Measurements from ENCODE around the gene SRPX. TPM values are rescaled to one million over a fixed set of nuclear protein-coding genes. Genes with fewer than 3 reads are reported as not detected.

SRPX gene
- total and polyA plus RNA-seq, 2 donors from 2014 or later: 6.1 to 39.2 TPM

DNA sequence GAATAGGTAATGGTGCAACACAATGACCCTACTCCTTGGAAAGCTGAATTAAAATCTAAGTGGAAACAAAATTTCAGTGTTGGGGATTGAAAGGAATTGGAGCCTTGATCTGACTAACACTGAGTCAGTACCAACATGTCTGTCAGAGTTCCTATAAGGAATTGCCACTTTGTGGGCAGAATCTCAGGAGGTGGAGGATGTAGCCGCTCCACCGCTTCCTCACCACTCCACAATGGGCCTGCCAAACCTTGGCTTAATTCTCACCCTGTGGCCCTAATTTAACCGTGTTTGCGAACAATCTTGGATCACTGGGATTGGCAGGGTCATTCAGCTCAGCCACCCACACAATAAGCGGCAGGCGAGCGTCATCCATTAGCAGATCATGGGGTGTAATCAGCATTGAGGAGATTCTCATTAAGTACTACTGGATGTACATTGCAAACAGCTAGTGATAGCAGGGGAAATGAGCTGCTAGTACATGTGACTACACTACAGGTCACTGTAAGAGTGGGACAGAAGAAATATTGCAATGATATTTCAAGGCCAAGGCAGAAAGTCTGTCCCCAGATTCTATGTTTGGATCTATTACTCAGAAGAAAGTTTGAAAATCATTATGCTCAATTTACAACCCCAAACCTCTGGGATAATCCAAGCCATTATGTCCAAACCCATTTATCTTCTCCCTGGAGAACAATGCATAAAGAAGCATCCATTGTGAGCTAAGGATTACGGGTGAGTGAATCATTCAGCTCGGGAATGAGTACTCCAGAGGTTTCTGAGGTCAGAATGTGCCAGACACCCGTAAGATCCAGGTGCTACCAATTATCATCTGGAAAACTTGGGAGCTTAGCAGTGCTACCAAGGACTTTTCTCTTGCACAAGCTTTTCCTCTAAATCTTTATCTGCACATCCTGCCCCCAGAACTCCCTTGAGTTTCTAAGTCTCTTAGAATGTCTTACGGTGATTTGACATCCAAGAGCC lies 5.8 kb downstream of the SRPX start:
- FAIRE-seq (no peak), DNase-seq (no peak)
- Histone ChIP-seq H3K27me3 (ENCODE audit: control insufficient read depth, insufficient read depth, low read length) (peaks cover 9% of the 10 kb centered on the region), H3K27ac (ENCODE audit: low read depth in 2 of 2, low read length in 2 of 2) (no peak overlapping the region), H3K36me3 (ENCODE audit: control insufficient read depth in 2 of 3, insufficient read depth in 3 of 3, low read length in 3 of 3) (no peaks in the 10 kb centered on the region), H3K9ac (ENCODE audit: low read length in 3 of 3) (no peak overlapping the region), H3K9me3 (ENCODE audit: control insufficient read depth in 2 of 3, insufficient read depth in 1 of 3, low read length in 3 of 3) (no peaks in the 10 kb centered on the region), H3K4me3 (ENCODE audit: low read length in 3 of 3) (no peak overlapping the region), H3K4me1 (ENCODE audit: control insufficient read depth in 2 of 3, insufficient read depth in 2 of 3, low read depth in 1 of 3, low read length in 3 of 3) (no peaks in the 10 kb centered on the region)
- intact Hi-C loops (cut with DNase I): no loop called here
- TF ChIP-seq, protein P1, sequence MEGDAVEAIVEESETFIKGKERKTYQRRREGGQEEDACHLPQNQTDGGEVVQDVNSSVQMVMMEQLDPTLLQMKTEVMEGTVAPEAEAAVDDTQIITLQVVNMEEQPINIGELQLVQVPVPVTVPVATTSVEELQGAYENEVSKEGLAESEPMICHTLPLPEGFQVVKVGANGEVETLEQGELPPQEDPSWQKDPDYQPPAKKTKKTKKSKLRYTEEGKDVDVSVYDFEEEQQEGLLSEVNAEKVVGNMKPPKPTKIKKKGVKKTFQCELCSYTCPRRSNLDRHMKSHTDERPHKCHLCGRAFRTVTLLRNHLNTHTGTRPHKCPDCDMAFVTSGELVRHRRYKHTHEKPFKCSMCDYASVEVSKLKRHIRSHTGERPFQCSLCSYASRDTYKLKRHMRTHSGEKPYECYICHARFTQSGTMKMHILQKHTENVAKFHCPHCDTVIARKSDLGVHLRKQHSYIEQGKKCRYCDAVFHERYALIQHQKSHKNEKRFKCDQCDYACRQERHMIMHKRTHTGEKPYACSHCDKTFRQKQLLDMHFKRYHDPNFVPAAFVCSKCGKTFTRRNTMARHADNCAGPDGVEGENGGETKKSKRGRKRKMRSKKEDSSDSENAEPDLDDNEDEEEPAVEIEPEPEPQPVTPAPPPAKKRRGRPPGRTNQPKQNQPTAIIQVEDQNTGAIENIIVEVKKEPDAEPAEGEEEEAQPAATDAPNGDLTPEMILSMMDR (IDR thresholded peaks at IDR 0.05; ENCODE audit: borderline replicate concordance, extremely low read depth, insufficient read depth): no peak

DNA sequence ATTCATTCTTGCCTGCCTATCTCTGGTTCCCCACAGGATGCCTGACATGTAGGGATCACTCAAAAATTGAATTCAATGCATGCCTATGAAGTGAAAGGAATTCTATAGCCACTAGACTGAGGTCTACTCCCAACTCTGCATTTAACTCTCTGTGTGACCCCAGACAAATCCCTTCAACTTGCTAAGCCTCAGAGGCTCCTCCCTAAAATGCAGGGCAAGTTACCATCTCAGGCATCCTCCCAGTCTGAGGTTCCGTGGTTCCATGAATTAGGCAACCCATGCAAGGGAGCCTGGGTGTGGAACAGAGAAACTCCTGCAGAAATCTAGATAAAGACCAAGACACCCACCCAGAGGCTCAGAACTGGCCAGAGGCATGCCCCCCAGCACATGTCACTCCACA lies 6.6 kb downstream of the SRPX start:
- intact Hi-C loops (cut with DNase I): no loop called here
- H3K9me3 ChIP-seq (ENCODE audit: control insufficient read depth in 2 of 3, insufficient read depth in 1 of 3, low read length in 3 of 3): no peaks in the 10 kb centered on the region

DNA sequence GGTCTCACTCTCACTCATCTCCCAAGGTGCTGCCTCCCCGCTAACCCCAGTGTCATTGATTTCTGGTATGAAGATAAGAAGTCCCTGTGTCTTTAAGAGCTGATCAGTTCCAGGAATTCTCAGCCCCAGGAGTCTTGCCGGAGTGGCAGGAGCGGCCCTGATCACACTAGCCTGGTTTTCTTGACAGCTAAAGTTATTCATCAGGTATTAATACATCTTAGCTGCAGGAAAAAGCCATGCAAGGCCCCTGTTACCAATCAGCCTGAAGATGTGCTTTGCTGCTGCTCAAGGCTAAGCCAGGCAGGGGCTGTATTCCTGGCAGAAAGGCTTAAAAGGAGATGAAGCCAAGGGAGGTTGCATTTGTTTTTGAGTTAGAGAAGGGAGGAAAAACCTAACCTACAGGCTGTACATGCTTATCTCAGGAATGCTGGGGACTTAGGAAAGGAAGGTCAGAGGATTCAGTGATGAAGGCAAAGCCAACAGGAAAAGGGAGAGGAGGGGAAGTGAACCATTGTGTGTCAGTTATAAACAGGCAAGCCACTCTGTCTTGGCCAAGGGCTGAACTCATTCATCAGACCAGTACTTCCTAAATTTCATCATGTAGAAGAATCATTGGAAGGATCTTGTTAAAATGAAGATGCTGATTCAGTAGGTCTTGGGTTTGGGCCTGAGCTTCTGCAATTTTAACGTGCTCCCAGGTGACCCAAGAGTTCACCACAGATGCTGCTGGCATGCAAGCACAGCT lies 8.6 kb downstream of the SRPX start:
- TF ChIP-seq, protein P1 (IDR thresholded peaks at IDR 0.05; ENCODE audit: borderline replicate concordance, extremely low read depth, insufficient read depth): no peak
- no peak overlapping the region for H3K27ac ChIP-seq (ENCODE audit: low read depth in 2 of 2, low read length in 2 of 2)

More for the DNA sequence above, 6.6 kb downstream of the SRPX start:
- no peak for FAIRE-seq
- H3K27ac ChIP-seq (ENCODE audit: low read depth in 2 of 2, low read length in 2 of 2): no peak overlapping the region
- H3K4me3 ChIP-seq (ENCODE audit: low read length in 3 of 3): no peak overlapping the region
- H3K27me3 ChIP-seq (ENCODE audit: control insufficient read depth, insufficient read depth, low read length): peaks cover 9% of the 10 kb centered on the region
- H3K36me3 ChIP-seq (ENCODE audit: control insufficient read depth in 2 of 3, insufficient read depth in 3 of 3, low read length in 3 of 3): no peaks in the 10 kb centered on the region
- no peak for DNase-seq
- H3K4me1 ChIP-seq (ENCODE audit: control insufficient read depth in 2 of 3, insufficient read depth in 2 of 3, low read depth in 1 of 3, low read length in 3 of 3): no peaks in the 10 kb centered on the region
- TF ChIP-seq, protein P1 (IDR thresholded peaks at IDR 0.05; ENCODE audit: borderline replicate concordance, extremely low read depth, insufficient read depth): no peak
- no peak overlapping the region for H3K9ac ChIP-seq (ENCODE audit: low read length in 3 of 3)

More for the DNA sequence above, 8.6 kb downstream of the SRPX start:
- Histone ChIP-seq H3K9ac (ENCODE audit: low read length in 3 of 3) (no peak overlapping the region), H3K27me3 (ENCODE audit: control insufficient read depth, insufficient read depth, low read length) (peaks cover 2% of the 10 kb centered on the region), H3K4me1 (ENCODE audit: control insufficient read depth in 2 of 3, insufficient read depth in 2 of 3, low read depth in 1 of 3, low read length in 3 of 3) (no peaks in the 10 kb centered on the region), H3K36me3 (ENCODE audit: control insufficient read depth in 2 of 3, insufficient read depth in 3 of 3, low read length in 3 of 3) (no peaks in the 10 kb centered on the region), H3K4me3 (ENCODE audit: low read length in 3 of 3) (no peak overlapping the region), H3K9me3 (ENCODE audit: control insufficient read depth in 2 of 3, insufficient read depth in 1 of 3, low read length in 3 of 3) (no peaks in the 10 kb centered on the region)
- no peak for FAIRE-seq
- intact Hi-C loops (cut with DNase I): no loop called here
- no peak for DNase-seq
